HepG2 (cell line): Measurements from ENCODE around the gene NAA16. TPM values are rescaled to one million over a fixed set of nuclear protein-coding genes. Genes with fewer than 3 reads are reported as not detected.
A peak's percentile ranks its signal among the peaks of the same experiment; 100 is the strongest.

Source experiments
- ATAC-seq: fragments of 200-7000 bp; cut with Tn5 transposase; 3 replicates; pipeline ENCODE4 v1.9.1; 2020; ENCODE audit warnings: mild to moderate bottlenecking, moderate library complexity
- BruUV-seq: library from RNA; stranded (reverse); fragments of 400-500 nt; replicated peaks from 2 replicates; lab custom pipeline; 2021; lab: Mats Ljungman, UMichigan
- CTCF ChIA-PET: fragments of 300-600 bp; formaldehyde crosslinking; extraction: SDS; loops from one replicate; lab custom pipeline; 2021; ENCODE audit warnings: low total read pairs, inconsistent platforms, low intra/inter-chr PET ratio; lab: Yijun Ruan, JAX
- POLR2A ChIA-PET: fragments of 350-600 bp; sonication (Branson Sonifier 250); formaldehyde crosslinking; loops from one replicate; lab custom pipeline; 2020; ENCODE audit warnings: antibody characterized with exemption, inconsistent platforms; lab: Yijun Ruan, JAX
- DNase-seq: peaks from one replicate; pipeline ENCODE4 v3.0.0-alpha.2; 2015; ENCODE audit warnings: low spot score
- FAIRE-seq: peaks from 3 replicates; lab custom pipeline; 2011; peaks lifted over from hg19 to GRCh38; lab: Jason Lieb, UNC
- H2AFZ ChIP-seq: one replicate; pipeline ENCODE4 v1.6.1; 2011; ENCODE audit warnings: low read length, inconsistent platforms
- H3K27ac ChIP-seq: fragments of 300-600 bp; 3 replicates; pipeline ENCODE4 v1.8.0; 2011; ENCODE audit warnings: mixed run types, mild to moderate bottlenecking, mixed read lengths, low read length, inconsistent platforms; ENCODE audit not compliant: insufficient read depth; ENCODE audit errors: extremely low read length
- H3K27me3 ChIP-seq, 2 experiments: fragments of 200-600 bp in 1 of 2; 2 replicates in 1 of 2; 3 replicates in 1 of 2; pipeline versions ENCODE4 v1.6.0 to v1.8.0; 2011; ENCODE audit warnings: low read length in 2 of 2, mild to moderate bottlenecking in 2 of 2, moderate library complexity in 2 of 2, inconsistent platforms in 1 of 2; ENCODE audit not compliant: insufficient read depth in 2 of 2, control insufficient read depth in 1 of 2
- H3K36me3 ChIP-seq, 2 experiments: fragments of 200-600 bp in 1 of 2; replicated peaks in 1 of 2; 2 replicates in 1 of 2; 3 replicates in 1 of 2; pipeline versions ENCODE4 v1.5.1 to v1.8.0; 2011; ENCODE audit warnings: low read length in 2 of 2, inconsistent platforms in 1 of 2; ENCODE audit not compliant: insufficient read depth in 2 of 2, control insufficient read depth in 1 of 2
- H3K4me1 ChIP-seq: 2 replicates; pipeline ENCODE4 v1.5.1; 2012; ENCODE audit warnings: low read length, inconsistent platforms; ENCODE audit not compliant: insufficient read depth
- H3K4me2 ChIP-seq: 2 replicates; pipeline ENCODE4 v1.6.0; 2011; ENCODE audit warnings: low read depth, low read length, inconsistent platforms
- H3K4me3 ChIP-seq, 3 experiments: fragments of 200-600 bp in 1 of 3; sonication (generic), shearing (Covaris generic) in 1 of 3; replicated peaks in 1 of 3; 2 replicates each; pipeline ENCODE4 v1.5.1; 2011 to 2016; ENCODE audit warnings: low read length in 3 of 3, inconsistent platforms in 2 of 3, low read depth in 2 of 3, mild to moderate bottlenecking in 2 of 3, control low read depth in 1 of 3, mixed read lengths in 1 of 3; ENCODE audit not compliant: insufficient read depth in 1 of 3
- H3K79me2 ChIP-seq: one replicate; pipeline ENCODE4 v1.6.1; 2011; ENCODE audit warnings: low read length, inconsistent platforms; ENCODE audit not compliant: insufficient read depth
- H3K9ac ChIP-seq: 2 replicates; pipeline ENCODE4 v1.6.0; 2011; ENCODE audit warnings: mild to moderate bottlenecking, low read depth, low read length, inconsistent platforms; ENCODE audit not compliant: insufficient read depth
- H3K9me3 ChIP-seq: 2 replicates; pipeline ENCODE4 v1.5.1; 2012; ENCODE audit warnings: mild to moderate bottlenecking, low read length
- H4K20me1 ChIP-seq: 2 replicates; pipeline ENCODE4 v1.6.0; 2011; ENCODE audit warnings: inconsistent platforms, mild to moderate bottlenecking, low read length, moderate library complexity; ENCODE audit not compliant: insufficient read depth
- CENPX ChIP-seq: sonication (generic); formaldehyde crosslinking; IDR thresholded peaks from 2 replicates; pipeline ENCODE4 v1.9.0; 2021; ENCODE audit warnings: mild to moderate bottlenecking, missing genetic modification reagents, moderate library complexity
- DR1 ChIP-seq: sonication (generic); formaldehyde crosslinking; IDR thresholded peaks from 2 replicates; pipeline ENCODE4 v1.8.0; 2021; ENCODE audit warnings: mild to moderate bottlenecking, missing genetic modification reagents, inconsistent platforms
- IRF1 ChIP-seq: sonication (generic); formaldehyde crosslinking; IDR thresholded peaks from 2 replicates; pipeline ENCODE4 v1.4.0; 2020; ENCODE audit warnings: low read depth, mild to moderate bottlenecking, missing genetic modification reagents
- RBM22 ChIP-seq: fragments of 200-400 bp; formaldehyde crosslinking; optimal IDR thresholded peaks from 2 replicates; pipeline ENCODE3; 2017; ENCODE audit warnings: mild to moderate bottlenecking, low read length, moderate library complexity
- SYNCRIP ChIP-seq: fragments of 200-400 bp; formaldehyde crosslinking; IDR thresholded peaks from 2 replicates; pipeline ENCODE4 v1.6.1; 2018; ENCODE audit warnings: mild to moderate bottlenecking, low read depth, low read length; ENCODE audit not compliant: insufficient read depth
- ZFP37 ChIP-seq: sonication (generic); formaldehyde crosslinking; IDR thresholded peaks from 2 replicates; pipeline ENCODE4 v1.4.0; 2020; ENCODE audit warnings: missing genetic modification reagents, borderline replicate concordance
- ZFY ChIP-seq: sonication (generic); formaldehyde crosslinking; IDR thresholded peaks from 2 replicates; pipeline ENCODE4 v1.4.0; 2020; ENCODE audit warnings: missing genetic modification reagents
- ZNF121 ChIP-seq: sonication (generic); formaldehyde crosslinking; IDR thresholded peaks from 2 replicates; pipeline ENCODE4 v1.5.0; 2020; ENCODE audit warnings: mild to moderate bottlenecking, missing genetic modification reagents
- ZNF317 ChIP-seq: sonication (generic); formaldehyde crosslinking; IDR thresholded peaks from 2 replicates; pipeline ENCODE4 v1.5.0; 2020; ENCODE audit warnings: mild to moderate bottlenecking, missing genetic modification reagents
- ZNF766 ChIP-seq: sonication (generic); formaldehyde crosslinking; IDR thresholded peaks from 2 replicates; pipeline ENCODE4 v1.5.0; 2020; ENCODE audit warnings: missing genetic modification reagents, borderline replicate concordance
- WGBS: methylation state at CpG from one replicate; pipeline ENCODE4 v1.1.6; 2017; ENCODE audit warnings: low lambda C conversion rate; 5-methylcytosine and 5-hydroxymethylcytosine counted together
- in situ Hi-C: cut with HindIII; loops from 2 replicates; pipeline ENCODE4 v1.10.0; 2017; ENCODE audit warnings: low pct_unique_long_range_greater_than_20kb; ENCODE audit not compliant: extremely low pct_ligation_motif_present
- intact Hi-C: fragments of 100-400 bp; cut with micrococcal nuclease; formaldehyde crosslinking; loops from one replicate; pipeline ENCODE4 v1.10.0; 2022; ENCODE audit not compliant: unreplicated experiment
- polyA plus RNA-seq, 8 experiments: library from polyadenylated mRNA; depleted of rRNA in 3 of 8; stranded (reverse) in 7 of 8; unstranded in 1 of 8; fragments of >200 nt; fragmentation: Illumina TruSeq in 4 of 8; extraction: Trizol in 4 of 8; gene quantifications; 2 replicates each; pipeline versions ENCODE4 v1.2.1 to v1.2.3, GENCODE V29; 2011 to 2016; ENCODE audit warnings: low read depth in 4 of 8, missing spikeins in 1 of 8, mixed read lengths in 1 of 8; ENCODE audit not compliant: insufficient read depth in 1 of 8
- total RNA-seq, 5 experiments: library from RNA; depleted of rRNA; stranded (reverse); fragments of >200 nt; fragmentation: Illumina TruSeq; extraction: Trizol; gene quantifications; 2 replicates each; pipeline ENCODE4 v1.2.3, GENCODE V29; 2016; ENCODE audit warnings: low read depth in 1 of 5
- TF ChIP-seq, protein P1 (sequence below): sonication (generic); formaldehyde crosslinking; IDR thresholded peaks from 2 replicates; pipeline ENCODE4 v1.4.0; 2020; ENCODE audit warnings: mild to moderate bottlenecking, missing genetic modification reagents
- TF ChIP-seq, protein P2 (sequence below), 2 experiments: sonication (generic) in 1 of 2; formaldehyde crosslinking in 1 of 2; IDR thresholded peaks; 2 replicates each; pipeline versions ENCODE4 v1.5.1 to v1.6.1; 2011 to 2020; ENCODE audit warnings: borderline replicate concordance in 1 of 2, low read depth in 1 of 2, low read length in 1 of 2, mild to moderate bottlenecking in 1 of 2, missing genetic modification reagents in 1 of 2, moderate library complexity in 1 of 2
- TF ChIP-seq, protein P3 (sequence below): sonication (generic); formaldehyde crosslinking; IDR thresholded peaks from 2 replicates; pipeline ENCODE4 v1.4.0; 2020; ENCODE audit warnings: mild to moderate bottlenecking, missing genetic modification reagents
- TF ChIP-seq, protein P4 (sequence below): sonication (generic); formaldehyde crosslinking; IDR thresholded peaks from 2 replicates; pipeline ENCODE4 v1.5.0; 2020; ENCODE audit warnings: missing genetic modification reagents

NAA16 gene
- total and polyA plus RNA-seq, 2 of the 13 experiments (the other 11 are each of a cell fraction or from before 2014, with no cell fraction given), result 9.2 to 15.1 TPM

GRCh38 chr13:41291246-41291645 is 19.8 kb upstream of the NAA16 start:
- WGBS, result 68% methylated on average over 7 of the region's 7 CpGs
- CTCF ChIA-PET, result no interaction called here

GRCh38 chr13:41293272-41293671 is 17.8 kb upstream of the NAA16 start:
- FAIRE-seq (no peak), ATAC-seq (no peak), DNase-seq (no peak)
- CTCF ChIA-PET, result no interaction called here
- Histone ChIP-seq H3K27me3 (peaks cover 0 to 8% of the 10 kb centered on the region in 2 experiments; a peak in 1 of 5 replicates), H3K4me2 (no peak overlapping the region), H3K27ac (no peak overlapping the region), H4K20me1 (no peaks in the 10 kb centered on the region), H3K4me3 (no peak overlapping the region), H3K36me3 (no peaks in the 10 kb centered on the region), H3K9me3 (peaks cover 4% of the 10 kb centered on the region; the same call in 1 of the 2 replicates), H3K4me1 (peaks cover 26% of the 10 kb centered on the region), H2AFZ (no peak overlapping the region), H3K79me2 (no peaks in the 10 kb centered on the region), H3K9ac (no peak overlapping the region)
- 86% methylated on average over 1 of the region's 1 CpG for WGBS
- intact Hi-C loops (loop anchor here (1.0 kb wide), 1 partner anchor 12 kb away; no protein-coding TSS in a partner anchor), in situ Hi-C loops (no loop called here)
- POLR2A ChIA-PET, result no interaction called here
- no TSS peak for BruUV-seq
- TF ChIP-seq, protein P1, sequence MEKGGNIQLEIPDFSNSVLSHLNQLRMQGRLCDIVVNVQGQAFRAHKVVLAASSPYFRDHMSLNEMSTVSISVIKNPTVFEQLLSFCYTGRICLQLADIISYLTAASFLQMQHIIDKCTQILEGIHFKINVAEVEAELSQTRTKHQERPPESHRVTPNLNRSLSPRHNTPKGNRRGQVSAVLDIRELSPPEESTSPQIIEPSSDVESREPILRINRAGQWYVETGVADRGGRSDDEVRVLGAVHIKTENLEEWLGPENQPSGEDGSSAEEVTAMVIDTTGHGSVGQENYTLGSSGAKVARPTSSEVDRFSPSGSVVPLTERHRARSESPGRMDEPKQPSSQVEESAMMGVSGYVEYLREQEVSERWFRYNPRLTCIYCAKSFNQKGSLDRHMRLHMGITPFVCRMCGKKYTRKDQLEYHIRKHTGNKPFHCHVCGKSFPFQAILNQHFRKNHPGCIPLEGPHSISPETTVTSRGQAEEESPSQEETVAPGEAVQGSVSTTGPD, result no peak
- TF ChIP-seq IRF1 (CRISPR knock-in tag) (no peak), CENPX (no peak), DR1 (no peak), ZFY (CRISPR knock-in tag) (no peak), ZFP37 (CRISPR knock-in tag) (no peak)
- TF ChIP-seq, protein P2, sequence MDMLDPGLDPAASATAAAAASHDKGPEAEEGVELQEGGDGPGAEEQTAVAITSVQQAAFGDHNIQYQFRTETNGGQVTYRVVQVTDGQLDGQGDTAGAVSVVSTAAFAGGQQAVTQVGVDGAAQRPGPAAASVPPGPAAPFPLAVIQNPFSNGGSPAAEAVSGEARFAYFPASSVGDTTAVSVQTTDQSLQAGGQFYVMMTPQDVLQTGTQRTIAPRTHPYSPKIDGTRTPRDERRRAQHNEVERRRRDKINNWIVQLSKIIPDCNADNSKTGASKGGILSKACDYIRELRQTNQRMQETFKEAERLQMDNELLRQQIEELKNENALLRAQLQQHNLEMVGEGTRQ (IDR thresholded peaks at IDR 0.05; ENCODE audit: low read depth, low read length), result no peak
- TF ChIP-seq, protein P2 (CRISPR knock-in tag; IDR thresholded peaks at IDR 0.05; ENCODE audit: borderline replicate concordance), result no peak
- TF ChIP-seq, protein P3, sequence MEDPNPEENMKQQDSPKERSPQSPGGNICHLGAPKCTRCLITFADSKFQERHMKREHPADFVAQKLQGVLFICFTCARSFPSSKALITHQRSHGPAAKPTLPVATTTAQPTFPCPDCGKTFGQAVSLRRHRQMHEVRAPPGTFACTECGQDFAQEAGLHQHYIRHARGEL, result no peak

More at GRCh38 chr13:41291246-41291645, 19.8 kb upstream of the NAA16 start:
- Histone ChIP-seq H3K9ac (no peak overlapping the region), H4K20me1 (no peaks in the 10 kb centered on the region), H3K36me3 (no peaks in the 10 kb centered on the region), H2AFZ (no peak overlapping the region), H3K27ac (no peak overlapping the region), H3K9me3 (peaks cover 4% of the 10 kb centered on the region; the same call in 1 of the 2 replicates), H3K4me1 (peaks cover 21% of the 10 kb centered on the region), H3K79me2 (no peaks in the 10 kb centered on the region), H3K27me3 (peaks cover 2 to 7% of the 10 kb centered on the region in 2 experiments; a peak in 2 of 5 replicates), H3K4me2 (no peak overlapping the region)
- no peak for DNase-seq
- no peak for FAIRE-seq
- intact Hi-C loops (no loop called here), in situ Hi-C loops (no loop called here)
- TF ChIP-seq RBM22 (no peak), SYNCRIP (no peak), ZNF121 (CRISPR knock-in tag) (peak; percentile 56; the same call in 1 of the 2 replicates), ZNF317 (CRISPR knock-in tag) (no peak), ZNF766 (CRISPR knock-in tag) (no peak)
- TF ChIP-seq, protein P4, sequence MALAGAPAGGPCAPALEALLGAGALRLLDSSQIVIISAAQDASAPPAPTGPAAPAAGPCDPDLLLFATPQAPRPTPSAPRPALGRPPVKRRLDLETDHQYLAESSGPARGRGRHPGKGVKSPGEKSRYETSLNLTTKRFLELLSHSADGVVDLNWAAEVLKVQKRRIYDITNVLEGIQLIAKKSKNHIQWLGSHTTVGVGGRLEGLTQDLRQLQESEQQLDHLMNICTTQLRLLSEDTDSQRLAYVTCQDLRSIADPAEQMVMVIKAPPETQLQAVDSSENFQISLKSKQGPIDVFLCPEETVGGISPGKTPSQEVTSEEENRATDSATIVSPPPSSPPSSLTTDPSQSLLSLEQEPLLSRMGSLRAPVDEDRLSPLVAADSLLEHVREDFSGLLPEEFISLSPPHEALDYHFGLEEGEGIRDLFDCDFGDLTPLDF (CRISPR knock-in tag), result no peak
- TF ChIP-seq, all 625 proteins: peak for 1
- no peak overlapping the region for H3K4me3 ChIP-seq
- BruUV-seq, result no TSS peak
- POLR2A ChIA-PET, result no interaction called here
- ATAC-seq, result no peak
